Measurements from ENCODE around the gene B3GALNT1. TPM values are rescaled to one million over a fixed set of nuclear protein-coding genes. Genes with fewer than 3 reads are reported as not detected.

The B3GALNT1 gene
- total and polyA plus RNA-seq, 4 donors: 52.8 to 101 (median 91.8) TPM

- Histone ChIP-seq H3K27ac (ENCODE audit: low read depth, low read length) (no peak overlapping the region), H3K36me3 (ENCODE audit: control insufficient read depth, insufficient read depth, low read length) (no peaks in the 10 kb centered on the region), H3K4me1 (ENCODE audit: control insufficient read depth, insufficient read depth, low read length) (peaks cover 7% of the 10 kb centered on the region), H3K4me3 (ENCODE audit: low read depth, low read length) (no peak overlapping the region), H3K27me3 (ENCODE audit: control insufficient read depth, insufficient read depth, low read length) (no peaks in the 10 kb centered on the region), H3K9me3 (ENCODE audit: control insufficient read depth, insufficient read depth, low read length) (no peaks in the 10 kb centered on the region)
- 67% methylated on average over 1 of the region's 5 CpGs for WGBS (ENCODE audit: insufficient coverage)
- peak in 1 of 6 donors; percentile 3 for DNase-seq (ENCODE audit: low read depth in 4 of 6, low spot score in 6 of 6)
These were observed 35.5 kb downstream of the B3GALNT1 start for GRCh38 chr3:161069511-161070251.

GRCh38 chr3:161067335-161067734 lies 37.8 kb downstream of the B3GALNT1 start:
- H3K4me3 ChIP-seq (ENCODE audit: low read depth, low read length): no peak overlapping the region
- H3K9me3 ChIP-seq (ENCODE audit: control insufficient read depth, insufficient read depth, low read length): no peaks in the 10 kb centered on the region
- DNase-seq (ENCODE audit: low read depth in 4 of 6, low spot score in 6 of 6): no peak
- H3K27ac ChIP-seq (ENCODE audit: low read depth, low read length): no peak overlapping the region
- H3K36me3 ChIP-seq (ENCODE audit: control insufficient read depth, insufficient read depth, low read length): no peaks in the 10 kb centered on the region
- H3K27me3 ChIP-seq (ENCODE audit: control insufficient read depth, insufficient read depth, low read length): no peaks in the 10 kb centered on the region
- WGBS (ENCODE audit: insufficient coverage): no CpG with 5 or more reads among the region's 1 CpG
- peaks cover 7% of the 10 kb centered on the region for H3K4me1 ChIP-seq (ENCODE audit: control insufficient read depth, insufficient read depth, low read length)

GRCh38 chr3:161066930-161067329 lies 38.2 kb downstream of the B3GALNT1 start:
- 81% methylated on average over 3 of the region's 3 CpGs for WGBS (ENCODE audit: insufficient coverage)
- peaks cover 7% of the 10 kb centered on the region for H3K4me1 ChIP-seq (ENCODE audit: control insufficient read depth, insufficient read depth, low read length)
- H3K4me3 ChIP-seq (ENCODE audit: low read depth, low read length): no peak overlapping the region
- H3K36me3 ChIP-seq (ENCODE audit: control insufficient read depth, insufficient read depth, low read length): no peaks in the 10 kb centered on the region
- no peaks in the 10 kb centered on the region for H3K9me3 ChIP-seq (ENCODE audit: control insufficient read depth, insufficient read depth, low read length)
- no peaks in the 10 kb centered on the region for H3K27me3 ChIP-seq (ENCODE audit: control insufficient read depth, insufficient read depth, low read length)
- no peak for DNase-seq (ENCODE audit: low read depth in 4 of 6, low spot score in 6 of 6)
- H3K27ac ChIP-seq (ENCODE audit: low read depth, low read length): no peak overlapping the region

GRCh38 chr3:161064413-161064812 lies 40.7 kb downstream of the B3GALNT1 start:
- DNase-seq (ENCODE audit: low read depth in 4 of 6, low spot score in 6 of 6): no peak
- Histone ChIP-seq H3K36me3 (ENCODE audit: control insufficient read depth, insufficient read depth, low read length) (no peaks in the 10 kb centered on the region), H3K9me3 (ENCODE audit: control insufficient read depth, insufficient read depth, low read length) (no peaks in the 10 kb centered on the region), H3K4me3 (ENCODE audit: low read depth, low read length) (no peak overlapping the region), H3K27me3 (ENCODE audit: control insufficient read depth, insufficient read depth, low read length) (no peaks in the 10 kb centered on the region), H3K4me1 (ENCODE audit: control insufficient read depth, insufficient read depth, low read length) (peaks cover 2% of the 10 kb centered on the region), H3K27ac (ENCODE audit: low read depth, low read length) (no peak overlapping the region)
- 92% methylated on average over 4 of the region's 5 CpGs for WGBS (ENCODE audit: insufficient coverage)

GRCh38 chr3:161054860-161055604 lies 50.1 kb downstream of the B3GALNT1 start:
- H3K4me1 ChIP-seq (ENCODE audit: control insufficient read depth, insufficient read depth, low read length): no peaks in the 10 kb centered on the region
- H3K36me3 ChIP-seq (ENCODE audit: control insufficient read depth, insufficient read depth, low read length): no peaks in the 10 kb centered on the region
- 86% methylated on average over 2 of the region's 5 CpGs for WGBS (ENCODE audit: insufficient coverage)
- H3K9me3 ChIP-seq (ENCODE audit: control insufficient read depth, insufficient read depth, low read length): no peaks in the 10 kb centered on the region
- no peaks in the 10 kb centered on the region for H3K27me3 ChIP-seq (ENCODE audit: control insufficient read depth, insufficient read depth, low read length)
- no peak overlapping the region for H3K4me3 ChIP-seq (ENCODE audit: low read depth, low read length)
- H3K27ac ChIP-seq (ENCODE audit: low read depth, low read length): no peak overlapping the region
- no peak for DNase-seq (ENCODE audit: low read depth in 4 of 6, low spot score in 6 of 6)

- DNase-seq (ENCODE audit: low read depth in 4 of 6, low spot score in 6 of 6): no peak
- H3K27me3 ChIP-seq (ENCODE audit: control insufficient read depth, insufficient read depth, low read length): no peaks in the 10 kb centered on the region
- H3K9me3 ChIP-seq (ENCODE audit: control insufficient read depth, insufficient read depth, low read length): no peaks in the 10 kb centered on the region
- 94% methylated on average over 5 of the region's 6 CpGs for WGBS (ENCODE audit: insufficient coverage)
- no peak overlapping the region for H3K4me3 ChIP-seq (ENCODE audit: low read depth, low read length)
- no peaks in the 10 kb centered on the region for H3K4me1 ChIP-seq (ENCODE audit: control insufficient read depth, insufficient read depth, low read length)
- H3K27ac ChIP-seq (ENCODE audit: low read depth, low read length): no peak overlapping the region
- H3K36me3 ChIP-seq (ENCODE audit: control insufficient read depth, insufficient read depth, low read length): no peaks in the 10 kb centered on the region
These were observed 53.3 kb downstream of the B3GALNT1 start for GRCh38 chr3:161051856-161052255.

- Histone ChIP-seq H3K36me3 (ENCODE audit: control insufficient read depth, insufficient read depth, low read length) (no peaks in the 10 kb centered on the region), H3K4me1 (ENCODE audit: control insufficient read depth, insufficient read depth, low read length) (no peaks in the 10 kb centered on the region), H3K9me3 (ENCODE audit: control insufficient read depth, insufficient read depth, low read length) (no peaks in the 10 kb centered on the region), H3K27me3 (ENCODE audit: control insufficient read depth, insufficient read depth, low read length) (no peaks in the 10 kb centered on the region), H3K27ac (ENCODE audit: low read depth, low read length) (no peak overlapping the region), H3K4me3 (ENCODE audit: low read depth, low read length) (no peak overlapping the region)
- DNase-seq (ENCODE audit: low read depth in 4 of 6, low spot score in 6 of 6): no peak
- WGBS (ENCODE audit: insufficient coverage): 100% methylated on average over 1 of the region's 3 CpGs
These were observed 54.2 kb downstream of the B3GALNT1 start for GRCh38 chr3:161050935-161051334.

GRCh38 chr3:161049683-161050248 lies 55.4 kb downstream of the B3GALNT1 start:
- no peak overlapping the region for H3K27ac ChIP-seq (ENCODE audit: low read depth, low read length)
- no peaks in the 10 kb centered on the region for H3K4me1 ChIP-seq (ENCODE audit: control insufficient read depth, insufficient read depth, low read length)
- H3K36me3 ChIP-seq (ENCODE audit: control insufficient read depth, insufficient read depth, low read length): no peaks in the 10 kb centered on the region
- H3K27me3 ChIP-seq (ENCODE audit: control insufficient read depth, insufficient read depth, low read length): no peaks in the 10 kb centered on the region
- DNase-seq (ENCODE audit: low read depth in 4 of 6, low spot score in 6 of 6): no peak
- no CpG with 5 or more reads among the region's 4 CpGs for WGBS (ENCODE audit: insufficient coverage)
- H3K4me3 ChIP-seq (ENCODE audit: low read depth, low read length): no peak overlapping the region
- no peaks in the 10 kb centered on the region for H3K9me3 ChIP-seq (ENCODE audit: control insufficient read depth, insufficient read depth, low read length)

GRCh38 chr3:161043336-161044035 lies 61.7 kb downstream of the B3GALNT1 start:
- DNase-seq (ENCODE audit: low read depth in 4 of 6, low spot score in 6 of 6): no peak
- no peak overlapping the region for H3K4me3 ChIP-seq (ENCODE audit: low read depth, low read length)
- no peaks in the 10 kb centered on the region for H3K9me3 ChIP-seq (ENCODE audit: control insufficient read depth, insufficient read depth, low read length)
- no peaks in the 10 kb centered on the region for H3K36me3 ChIP-seq (ENCODE audit: control insufficient read depth, insufficient read depth, low read length)
- H3K27me3 ChIP-seq (ENCODE audit: control insufficient read depth, insufficient read depth, low read length): no peaks in the 10 kb centered on the region
- H3K4me1 ChIP-seq (ENCODE audit: control insufficient read depth, insufficient read depth, low read length): no peaks in the 10 kb centered on the region
- H3K27ac ChIP-seq (ENCODE audit: low read depth, low read length): no peak overlapping the region
- 88% methylated on average over 1 of the region's 5 CpGs for WGBS (ENCODE audit: insufficient coverage)
